Left colon (tissue), 2 donors: ENCODE results near the gene SSMEM1. TPM values are rescaled to one million over a fixed set of nuclear protein-coding genes. Genes with fewer than 3 reads are reported as not detected.
A peak's percentile ranks its signal among the peaks of the same experiment; 100 is the strongest.
"Not testable (repeated sequence)": the region's sequence is repeated elsewhere in the genome, so short reads cannot be mapped to it uniquely, and the experiment has no call there.

ENCODE experiments used
- ATAC-seq: fragments of 200-7000 bp; cut with Tn5 transposase; one replicate; pipeline ENCODE4 v1.9.1; 2020; ENCODE audit warnings: mild to moderate bottlenecking, moderate library complexity
- DNase-seq, 2 donors: peaks; one replicate each; pipeline ENCODE4 v3.0.0-alpha.2; 2020
- intact Hi-C, 2 donors: fragments of 100-400 bp; cut with DNase I in 1 of 2; cut with micrococcal nuclease in 1 of 2; formaldehyde crosslinking; loops; one replicate each; pipeline versions ENCODE4 v1.11.2 to v1.14.0; 2022; cut with DNase I, micrococcal nuclease
- total RNA-seq, 2 donors: library from RNA; stranded (reverse); fragmentation: NEBNext Ultra II Directional; extraction: Animal tissue kit (Norgen Biotek cat#: 25700); gene quantifications; one replicate each; pipeline ENCODE4 v1.2.1, GENCODE V29; 2021
- donor health status: DM: no; HTN: no; CAD: no.
- donor health status: DM: yes; HTN: yes; CAD: no.

The SSMEM1 gene
- total RNA-seq, 2 donors from 2014 or later, result not detected

DNA sequence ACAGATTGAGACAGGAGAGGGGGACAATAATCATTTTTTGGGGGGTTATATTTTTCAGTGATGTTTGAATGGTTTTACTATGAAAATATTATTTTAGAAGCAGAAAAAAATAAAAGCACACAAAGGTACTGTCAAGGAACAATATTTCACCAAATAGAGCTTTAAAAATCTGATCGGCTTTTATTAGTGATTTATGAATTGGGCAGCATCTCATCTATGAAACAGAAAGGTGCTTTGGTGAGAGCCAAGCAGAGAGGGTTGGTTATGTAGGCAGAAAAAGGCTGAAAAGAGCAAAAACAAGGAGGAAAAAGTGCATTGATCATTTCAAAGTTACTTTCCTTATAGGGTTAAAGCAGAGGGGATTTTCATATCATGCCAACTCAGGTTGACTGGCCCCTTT lies 32.6 kb downstream of the SSMEM1 start:
- intact Hi-C loops, result no loop called here
- ATAC-seq, result no peak
- no peak for DNase-seq

DNA sequence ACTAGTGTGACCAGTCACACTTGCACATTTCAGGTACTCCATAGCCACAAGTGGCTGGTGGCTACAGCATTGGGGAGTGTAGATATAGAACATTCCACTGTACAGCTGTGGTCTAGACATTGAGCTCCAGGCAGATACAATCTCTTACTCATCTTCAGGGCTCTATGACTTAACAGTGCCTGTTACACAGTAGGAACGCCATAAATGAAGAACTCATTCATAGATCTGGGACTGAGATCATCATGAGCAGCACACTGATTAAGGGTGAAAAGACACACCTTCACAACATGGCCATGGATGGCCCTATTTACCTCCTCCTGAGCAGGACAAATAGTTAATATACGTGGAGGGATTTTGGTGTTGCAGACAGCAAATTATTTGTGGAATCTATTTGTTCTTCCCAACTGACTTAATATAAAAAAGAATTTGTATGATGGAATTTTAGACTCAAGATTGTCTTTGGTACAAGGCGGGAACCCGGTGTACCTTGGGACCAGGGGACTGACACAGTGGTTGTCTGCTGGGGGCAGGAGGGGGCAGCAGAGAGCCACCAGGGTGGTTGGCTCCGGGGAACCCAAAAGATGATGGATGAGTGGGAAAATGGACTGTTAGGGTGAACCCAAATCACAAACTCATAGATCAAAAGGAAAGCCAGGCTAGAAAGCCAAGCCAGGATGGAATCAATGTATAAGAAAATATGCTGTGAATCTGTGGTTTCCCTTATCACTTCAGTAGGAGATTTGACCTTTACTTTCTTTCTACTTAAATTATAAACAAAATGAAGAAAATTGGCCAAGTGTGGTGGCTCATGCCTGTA lies 34.7 kb downstream of the SSMEM1 start:
- intact Hi-C loops, result no loop called here
- DNase-seq (peak in 1 of 2 donors; percentile 66), ATAC-seq (peak; percentile 86)

DNA sequence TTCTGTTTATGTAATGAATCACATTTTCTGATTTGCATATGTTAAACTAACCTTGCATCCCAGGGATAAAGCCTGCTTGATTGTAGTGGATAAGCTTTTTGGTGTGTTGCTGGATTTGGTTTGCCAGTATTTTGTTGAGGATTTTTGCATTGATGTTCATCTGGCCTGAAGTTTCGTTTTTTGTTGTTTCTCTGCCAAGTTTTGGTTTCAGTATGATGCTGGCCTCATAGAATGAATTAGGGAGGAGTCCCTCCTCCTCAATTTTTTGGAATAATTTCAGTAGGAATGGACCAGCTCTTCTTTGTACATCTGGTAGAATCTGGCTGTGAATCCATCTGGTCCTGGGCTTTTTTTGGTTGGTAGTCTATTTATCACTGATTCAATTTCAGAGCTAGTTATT lies 35.8 kb downstream of the SSMEM1 start:
- DNase-seq, intact Hi-C loops, ATAC-seq: not testable (repeated sequence)

DNA sequence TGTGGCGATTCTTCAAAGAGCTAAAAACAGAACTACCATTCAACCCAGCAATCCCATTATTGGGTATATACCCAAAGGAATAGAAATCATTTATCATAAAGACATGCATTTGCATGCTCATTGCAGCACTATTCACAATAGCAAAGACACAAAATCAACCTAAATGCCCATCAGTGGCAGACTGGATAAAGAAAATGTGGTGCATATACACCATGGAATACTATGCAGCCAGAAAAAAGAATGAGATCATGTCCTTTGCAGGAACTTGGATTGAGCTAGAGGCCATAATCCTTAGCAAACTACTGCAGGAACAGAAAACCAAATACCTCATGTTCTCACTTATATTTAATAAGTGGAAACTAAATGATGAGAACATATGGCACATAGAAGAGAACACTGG lies 38.8 kb downstream of the SSMEM1 start:
- ATAC-seq, DNase-seq, intact Hi-C loops: not testable (repeated sequence)

DNA sequence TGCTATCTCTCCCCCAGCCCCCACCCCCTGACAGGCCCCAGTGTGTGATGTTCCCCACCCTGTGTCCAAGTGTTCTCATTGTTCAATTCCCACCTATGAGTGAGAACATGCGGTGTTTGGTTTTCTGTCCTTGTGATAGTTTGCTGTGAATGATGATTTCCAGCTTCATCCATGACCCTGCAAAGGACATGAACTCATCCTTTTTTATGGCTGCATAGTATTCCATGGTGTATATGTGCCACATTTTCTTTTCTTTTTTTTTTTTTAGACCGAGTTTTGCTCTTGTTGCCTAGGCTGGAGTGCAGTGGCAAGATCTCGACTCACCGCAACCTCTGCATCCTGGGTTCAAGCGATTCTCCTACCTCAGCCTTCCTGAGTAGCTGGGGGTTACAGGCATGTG lies 41.2 kb downstream of the SSMEM1 start:
- intact Hi-C loops, ATAC-seq, DNase-seq: not testable (repeated sequence)

DNA sequence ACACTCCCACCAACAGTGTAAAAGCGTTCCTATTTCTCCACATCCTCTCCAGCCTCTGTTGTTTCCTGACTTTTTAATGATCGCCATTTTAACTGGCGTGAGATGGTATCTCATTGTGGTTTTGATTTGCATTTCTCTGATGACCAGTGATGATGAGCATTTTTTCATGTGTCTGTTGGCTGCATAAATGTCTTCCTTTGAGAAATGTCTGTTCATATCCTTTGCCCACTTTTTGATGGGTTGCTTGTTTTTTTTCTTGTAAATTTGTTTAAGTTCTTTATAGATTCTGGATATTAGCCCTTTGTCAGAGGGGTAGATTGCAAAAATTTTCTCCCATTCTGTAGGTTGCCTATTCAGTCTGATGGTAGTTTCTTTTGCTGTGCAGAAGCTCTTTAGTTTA lies 42.0 kb downstream of the SSMEM1 start:
- ATAC-seq, intact Hi-C loops, DNase-seq: not testable (repeated sequence)

DNA sequence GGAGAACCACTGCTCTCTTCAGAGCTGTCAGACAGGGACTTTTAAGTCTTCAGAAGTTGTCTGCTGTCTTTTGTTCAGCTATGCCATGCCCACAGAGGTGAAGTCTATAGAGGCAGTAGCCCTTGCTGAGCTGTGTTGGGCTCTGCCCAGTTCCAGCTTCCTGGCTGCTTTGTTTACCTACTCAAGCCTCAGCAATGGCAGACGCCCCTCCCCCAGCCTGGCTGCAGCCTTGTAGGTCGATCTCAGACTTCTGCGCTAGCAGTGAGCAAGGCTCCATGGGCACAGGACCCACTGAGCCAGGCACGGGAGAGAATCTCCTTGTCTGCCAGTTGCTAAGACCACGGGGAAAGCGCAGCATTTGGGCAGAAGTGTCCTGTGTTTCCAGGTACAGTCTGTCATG lies 46.9 kb downstream of the SSMEM1 start:
- intact Hi-C loops, result no loop called here
- no peak for ATAC-seq
- DNase-seq, result no peak

DNA sequence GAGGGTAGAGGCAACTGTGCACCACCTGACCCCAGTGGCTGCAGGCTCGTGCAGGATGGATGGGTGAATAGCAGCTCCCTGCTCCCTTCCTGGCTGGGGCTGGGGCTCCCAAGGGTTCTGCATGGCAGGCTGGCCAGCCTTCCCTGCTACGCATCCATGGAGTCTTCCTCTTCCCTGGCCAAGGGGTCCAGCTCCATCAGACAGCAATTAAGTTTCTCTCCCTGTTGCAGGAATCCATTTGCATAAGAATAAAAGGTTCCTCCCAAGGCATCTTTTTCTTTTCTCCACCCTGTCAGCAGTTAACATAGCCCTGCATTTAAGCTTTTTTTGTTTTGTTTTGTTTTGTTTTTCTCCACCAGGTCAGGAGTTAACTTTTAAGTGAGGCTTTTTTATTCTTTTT lies 49.0 kb downstream of the SSMEM1 start:
- no peak for ATAC-seq
- DNase-seq, result no peak
- intact Hi-C loops, result no loop called here

DNA sequence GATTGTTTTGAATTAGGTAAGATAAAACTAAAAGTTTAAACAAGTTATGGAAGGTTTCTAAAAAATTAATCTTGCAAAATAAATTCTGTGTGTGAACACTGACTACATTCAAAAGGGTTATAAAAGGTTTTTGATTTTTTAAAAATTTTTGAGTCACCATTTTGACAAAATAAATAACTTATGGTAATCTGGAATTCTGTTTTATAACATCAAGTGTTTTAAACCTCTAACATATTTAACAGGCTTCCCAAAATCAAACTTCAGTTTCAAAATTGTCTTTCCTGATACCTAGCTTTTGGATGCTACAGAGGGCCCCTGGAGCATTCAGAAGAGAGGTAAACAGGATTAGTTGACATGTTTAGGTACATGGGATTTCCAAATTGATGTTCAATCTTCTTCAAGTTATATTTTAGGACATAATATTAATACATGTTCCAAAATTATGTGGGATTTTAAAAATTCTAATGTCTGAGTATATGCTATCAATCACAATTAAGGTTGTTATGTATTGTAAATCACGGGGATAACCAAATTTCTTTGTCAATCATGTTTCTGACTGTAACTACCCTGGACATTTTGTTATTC lies 50.9 kb downstream of the SSMEM1 start:
- ATAC-seq (no peak), DNase-seq (no peak)
- intact Hi-C loops, result no loop called here

DNA sequence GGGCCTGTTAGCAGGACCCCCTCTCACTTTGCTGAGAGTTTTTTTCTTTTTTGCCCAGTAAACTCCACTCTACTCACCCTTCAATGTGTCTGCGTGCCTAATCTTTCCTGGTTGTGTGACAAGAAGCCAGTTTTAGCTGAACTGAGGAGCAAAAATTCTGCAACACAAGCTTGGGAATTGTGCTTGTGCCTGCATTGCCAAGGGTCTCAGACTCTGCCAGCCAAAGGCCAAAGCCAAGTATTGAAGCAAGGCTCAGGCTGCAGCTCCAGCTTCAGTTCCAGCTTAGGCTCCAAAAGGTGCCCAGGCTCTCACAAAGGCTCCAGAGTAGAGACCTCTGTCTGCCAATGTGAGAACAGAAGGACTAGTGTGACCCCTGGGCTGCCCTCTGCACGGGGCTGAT lies 54.8 kb downstream of the SSMEM1 start:
- intact Hi-C loops, result no loop called here
- DNase-seq, result no peak
- no peak for ATAC-seq

DNA sequence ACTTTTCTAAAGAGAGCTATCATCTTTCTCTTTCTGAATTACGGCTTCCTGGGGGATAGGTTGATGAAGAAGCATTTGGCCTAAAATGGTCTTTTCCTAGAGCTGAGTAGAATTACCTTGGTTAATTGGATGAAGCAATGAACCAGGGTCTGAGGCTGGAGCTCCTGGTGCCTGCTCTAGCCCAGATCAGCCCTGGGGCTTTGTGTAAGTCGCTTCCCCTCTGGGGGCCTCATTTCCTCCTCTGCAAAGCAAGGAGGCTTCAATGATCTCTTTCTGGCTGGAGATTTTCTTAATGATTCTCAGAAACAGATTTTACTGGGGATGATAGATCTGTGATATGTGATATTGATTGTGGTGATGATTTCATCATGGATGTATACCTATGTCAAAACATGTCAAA lies 55.5 kb downstream of the SSMEM1 start:
- intact Hi-C loops, result no loop called here

More for the DNA sequence above, 55.5 kb downstream of the SSMEM1 start:
- DNase-seq, result no peak
- no peak for ATAC-seq

Other genes with a start within 250 kb of the SSMEM1 start
- gene ZC3HC1, start 156.5 kb upstream of the SSMEM1 start, total RNA-seq, result 1 to 10 TPM; 7.1 to 7.2 TPM
- 10 to 100 TPM; 27.9 to 29.0 TPM for gene KLHDC10, start 137.3 kb upstream of the SSMEM1 start, total RNA-seq
- 10 to 100 TPM; 17.7 to 23.5 TPM for gene TMEM209, start 2.5 kb upstream of the SSMEM1 start, total RNA-seq
- gene CPA2, start 59.0 kb downstream of the SSMEM1 start, total RNA-seq, result 1 to 10 TPM; 1.1 to 1.7 TPM
- not detected for gene CPA4, start 85.3 kb downstream of the SSMEM1 start, total RNA-seq
- not detected for gene CPA5, start 137.0 kb downstream of the SSMEM1 start, total RNA-seq
- 1 to 10 TPM in 1 of 2 donors, not detected in 1; 4.8 TPM for gene CPA1, start 172.6 kb downstream of the SSMEM1 start, total RNA-seq
- gene CEP41, start 233.2 kb downstream of the SSMEM1 start, total RNA-seq, result 1 to 10 TPM; 6.3 to 6.5 TPM